ENCODE results near the gene SMIM8.

The SMIM8 gene

DNA sequence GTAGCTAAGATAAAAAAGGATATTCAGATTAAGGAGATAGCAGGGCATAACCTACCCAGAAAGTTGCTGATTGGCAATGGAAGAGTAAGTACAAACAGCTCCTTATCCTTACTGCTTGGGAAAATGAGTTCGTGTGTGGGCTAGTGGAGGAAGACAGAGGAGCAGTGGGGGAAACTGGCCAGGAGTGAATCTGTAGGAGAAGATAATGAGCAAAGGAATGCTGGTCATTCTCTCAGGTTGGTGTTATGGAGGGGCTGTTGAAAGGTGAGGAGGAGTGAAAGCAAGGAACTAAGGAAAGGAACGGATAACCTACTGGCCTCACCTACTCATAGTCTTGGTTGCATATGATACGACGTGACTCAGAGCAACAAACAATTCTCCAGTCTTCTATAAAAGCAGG is 14.0 kb downstream of the SMIM8 start:
- no peak for DNase-seq

- no peak for DNase-seq
These were observed 17.8 kb downstream of the SMIM8 start for GRCh38 chr6:87340230-87340629.

GRCh38 chr6:87341158-87341557 is 18.8 kb downstream of the SMIM8 start:
- no peak for DNase-seq

- no peak for DNase-seq
These were observed 19.5 kb downstream of the SMIM8 start for GRCh38 chr6:87341899-87342298.

DNA sequence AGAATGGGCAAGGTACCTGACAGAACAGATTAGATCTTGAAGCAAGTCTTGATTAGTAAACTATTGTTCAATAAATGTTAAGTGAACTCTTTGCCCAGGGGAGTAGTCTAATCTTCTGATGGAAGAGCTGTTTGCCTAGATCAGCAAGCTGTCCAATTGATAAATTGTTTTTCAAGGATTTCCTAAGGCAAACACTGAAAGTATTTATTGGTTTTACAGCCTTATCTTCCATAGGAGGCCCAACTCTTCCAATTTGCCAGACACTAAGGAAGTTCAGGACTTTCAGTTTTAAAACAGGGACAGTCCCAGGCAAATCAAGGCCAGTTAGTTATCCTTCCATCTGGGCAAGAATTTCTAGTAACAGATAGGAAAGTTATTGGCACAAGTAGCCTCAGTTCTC is 20.4 kb downstream of the SMIM8 start:
- DNase-seq = no peak

DNA sequence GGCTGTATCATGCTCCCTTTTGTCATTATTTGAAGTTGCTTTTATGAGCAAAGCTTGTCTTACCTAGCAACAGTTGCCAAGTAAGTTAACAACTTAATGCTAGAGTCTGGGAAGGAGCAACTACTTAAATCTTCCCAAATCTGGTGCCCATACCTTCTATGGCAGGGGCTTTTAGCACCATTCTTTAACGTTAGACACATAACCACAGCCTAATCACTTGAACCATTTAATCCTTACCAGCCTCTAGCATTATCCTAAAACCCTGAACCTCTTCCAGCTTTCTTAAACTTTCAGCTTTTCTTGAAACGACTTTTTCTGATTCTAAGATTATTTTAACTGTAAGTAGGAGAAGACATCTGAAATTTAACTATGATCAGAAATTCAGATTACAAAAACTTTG is 22.3 kb downstream of the SMIM8 start, which contains the start of gene C6orf163:
Gene C6orf163 (plus strand): TSS at position 83 of the 400 bp plus-strand sequence. CDS start 287 bp downstream, at position 370.
- no peak for DNase-seq

- no peak for DNase-seq
These were observed 24.3 kb downstream of the SMIM8 start for GRCh38 chr6:87346700-87347099.

DNA sequence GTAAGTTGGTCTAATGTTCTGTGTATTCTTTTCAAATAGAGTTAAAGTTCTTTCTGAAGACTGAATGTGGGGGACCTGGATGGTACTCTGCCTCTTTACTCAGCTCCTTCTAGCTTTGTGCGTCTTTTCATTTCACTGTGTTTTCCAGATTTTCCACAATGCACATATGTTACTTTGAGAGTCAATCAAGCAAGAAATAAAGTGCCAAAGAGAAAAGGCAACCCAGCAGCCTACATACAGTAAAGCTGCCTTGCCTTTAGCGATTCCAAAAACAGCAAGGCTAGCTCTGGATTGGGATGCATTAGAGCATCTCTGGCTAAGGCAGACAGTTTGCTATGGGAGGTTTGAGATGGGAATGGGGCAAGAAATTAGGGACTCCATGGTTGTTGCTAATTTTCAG is 27.5 kb downstream of the SMIM8 start:
- no peak for DNase-seq

DNA sequence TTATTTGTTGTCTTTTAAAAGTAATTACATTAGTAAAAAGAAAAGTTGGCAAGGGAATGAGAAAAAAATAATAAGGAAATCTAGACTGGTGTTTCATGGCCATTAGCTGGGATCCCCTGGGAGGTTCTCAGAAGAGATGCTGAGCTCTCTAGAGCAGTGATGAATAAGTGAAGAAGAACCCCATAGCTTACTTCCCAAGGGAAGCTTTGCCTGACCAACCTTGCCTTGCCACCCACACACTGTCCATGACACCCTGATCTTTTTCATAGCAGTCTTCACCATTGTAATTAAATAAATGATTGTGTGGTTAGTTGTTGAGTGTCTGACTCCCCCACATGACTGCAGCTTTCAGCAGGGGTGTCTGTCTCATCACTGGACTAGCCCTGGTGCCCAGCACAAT is 28.1 kb downstream of the SMIM8 start:
- DNase-seq = no peak

- no peak for DNase-seq
These were observed 29.2 kb downstream of the SMIM8 start for GRCh38 chr6:87351583-87351982.

DNA sequence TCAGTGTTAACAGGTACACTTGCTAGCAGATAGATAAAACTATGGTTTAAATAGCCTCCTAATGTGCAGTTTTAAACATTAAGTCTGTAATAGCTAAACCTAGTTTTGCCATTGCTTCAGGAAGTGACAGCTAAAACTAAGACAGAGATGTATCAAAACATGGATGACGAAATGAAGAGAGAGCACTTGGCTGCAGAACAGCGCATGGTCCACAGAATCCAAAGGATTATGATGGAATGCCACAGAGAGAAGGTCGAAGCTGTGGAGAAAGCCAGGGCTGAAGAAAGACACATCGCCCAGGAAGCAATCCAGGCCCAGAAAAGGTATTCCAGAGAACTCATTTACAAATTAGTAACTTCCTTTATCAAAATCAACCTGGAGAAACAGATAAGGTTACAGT is 33.8 kb downstream of the SMIM8 start:
- DNase-seq = no peak

GRCh38 chr6:87357479-87358196 is 35.2 kb downstream of the SMIM8 start:
- DNase-seq = no peak

- DNase-seq = no peak
These were observed 42.3 kb downstream of the SMIM8 start for GRCh38 chr6:87364602-87365252.

DNA sequence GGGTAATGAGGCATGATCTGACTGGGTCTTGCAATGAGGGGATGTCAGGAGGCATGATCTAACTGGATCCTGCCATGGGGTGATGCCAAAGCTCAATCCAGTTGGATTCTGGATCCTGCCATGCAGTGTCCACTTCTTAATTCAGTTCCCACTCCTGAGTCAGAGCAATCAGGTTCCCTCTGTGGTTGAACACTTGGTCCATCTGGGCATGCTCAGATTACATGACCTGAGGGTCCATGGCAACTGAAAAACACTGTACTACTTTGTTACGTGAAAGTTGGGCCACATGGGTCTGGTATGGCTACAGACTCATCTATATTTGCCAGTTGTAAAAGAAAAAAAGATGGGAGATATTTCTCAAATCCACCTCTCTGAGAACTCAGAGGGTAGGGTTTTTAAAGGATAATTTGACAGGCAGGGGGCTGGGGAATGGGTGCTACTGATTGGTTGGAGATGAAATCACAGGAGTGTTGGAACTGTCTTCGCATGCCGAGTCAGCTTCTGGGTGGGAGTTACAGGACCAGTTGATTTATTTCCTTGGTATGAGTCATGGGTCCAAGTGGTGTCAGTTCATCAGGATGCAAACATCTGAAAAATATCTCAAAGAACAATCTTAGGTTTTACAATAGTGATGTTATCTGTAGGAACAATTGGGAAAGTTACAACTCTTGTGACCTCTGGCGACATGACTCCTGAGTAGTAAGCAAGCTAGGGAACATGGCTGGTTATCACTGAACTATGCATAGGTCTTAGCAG is 43.9 kb downstream of the SMIM8 start:
- no peak for DNase-seq

DNA sequence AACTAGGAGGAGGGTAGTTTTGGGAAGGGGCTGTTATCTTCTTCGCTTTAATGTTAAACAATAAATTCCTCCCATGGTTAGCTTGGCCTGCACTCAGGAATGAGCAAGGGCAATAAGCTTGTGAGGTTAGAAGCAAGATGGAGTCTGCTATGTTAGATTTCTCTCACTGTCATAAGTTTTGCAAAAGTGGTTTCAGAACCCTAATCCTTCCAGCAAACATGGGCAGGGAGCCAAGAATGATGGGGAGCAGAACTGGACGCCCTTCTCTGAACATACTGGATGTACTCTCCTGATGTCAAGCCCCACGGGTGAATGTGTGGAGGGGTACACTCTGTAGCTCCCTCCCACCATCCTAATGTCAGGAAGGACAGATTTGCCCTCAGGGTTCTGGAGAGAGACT is 44.5 kb downstream of the SMIM8 start:
- DNase-seq = no peak

DNA sequence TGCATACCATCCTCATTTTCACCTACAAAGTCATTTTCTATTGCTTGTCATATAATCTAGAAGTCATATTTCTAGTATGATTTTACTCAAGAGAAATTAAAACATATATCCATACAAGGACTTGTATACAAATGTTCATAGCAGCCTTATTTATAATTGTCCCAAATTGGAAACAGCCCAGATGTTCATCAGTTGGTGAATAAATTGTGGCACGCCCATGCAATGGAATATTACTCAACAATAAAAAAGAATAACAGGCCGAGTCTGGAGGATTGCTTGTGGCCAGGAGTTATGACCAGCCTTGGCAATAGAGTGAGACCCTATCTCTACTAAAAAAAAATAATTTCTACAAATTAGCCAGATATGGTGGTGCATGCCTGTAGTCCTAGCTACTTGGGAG is 51.0 kb downstream of the SMIM8 start:
- no peak for DNase-seq

GRCh38 chr6:87375315-87375714 is 52.9 kb downstream of the SMIM8 start:
- no peak for DNase-seq

- no peak for DNase-seq
These were observed 54.3 kb downstream of the SMIM8 start for GRCh38 chr6:87376643-87377042.

- DNase-seq = no peak
These were observed 56.6 kb downstream of the SMIM8 start for GRCh38 chr6:87378947-87379346.

DNA sequence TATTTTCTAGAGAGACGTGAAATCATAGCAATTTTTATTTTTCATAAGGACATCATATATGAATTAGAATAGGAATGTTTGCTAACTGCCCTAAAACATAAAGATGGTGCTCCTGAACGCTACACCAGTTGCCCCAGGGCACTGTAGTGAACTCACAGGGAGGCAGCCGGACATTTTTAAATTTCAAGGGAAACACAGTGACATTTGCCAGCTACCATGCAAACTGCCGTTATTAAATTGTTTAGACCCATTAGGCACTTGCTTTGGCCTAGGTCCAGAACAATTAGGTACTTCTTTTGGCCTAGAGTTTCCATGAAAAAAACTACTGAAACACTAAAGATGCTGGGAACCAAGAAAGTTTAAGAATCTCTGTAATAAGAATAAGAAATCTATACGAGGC is 60.5 kb downstream of the SMIM8 start:
- no peak for DNase-seq

DNA sequence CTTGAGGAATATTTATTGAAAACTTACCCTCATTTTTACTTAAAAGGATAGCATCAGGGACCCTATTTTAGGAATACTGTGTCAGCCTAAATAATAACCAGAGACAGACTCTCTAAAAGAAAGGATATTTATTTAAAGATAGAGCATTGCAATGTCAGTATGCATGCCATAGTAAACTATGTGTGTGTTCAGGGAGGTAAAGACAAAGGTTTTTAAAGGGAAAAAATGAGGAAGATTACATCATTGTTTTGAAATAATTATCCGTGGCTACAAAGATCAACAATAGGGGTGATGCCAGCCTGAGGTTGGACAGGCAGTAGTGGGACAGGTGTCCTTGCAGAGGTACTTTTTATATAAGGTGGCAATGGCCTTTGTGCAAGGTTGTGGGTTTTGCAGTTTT is 61.6 kb downstream of the SMIM8 start:
- no peak for DNase-seq

- DNase-seq = no peak
These were observed 62.1 kb downstream of the SMIM8 start for GRCh38 chr6:87384449-87384848.

GRCh38 chr6:87391334-87391733 is 68.9 kb downstream of the SMIM8 start:
- no peak for DNase-seq
